Body of pancreas (tissue), 4 donors: Measurements from ENCODE around the gene RHOD.

Experiments
- CTCF ChIP-seq, 7 experiments: fragments of 450-650 bp in 4 of 7; fragments of 200-600 bp in 3 of 7; sonication (generic) in 3 of 7; IDR thresholded peaks; one replicate each; pipeline ENCODE4 v1.5.1; 2016 to 2019; ENCODE audit warnings: antibody characterized with exemption in 7 of 7
- POLR2A ChIP-seq, 3 donors: fragments of 450-650 bp; IDR thresholded peaks; one replicate each; pipeline ENCODE4 v1.6.1; 2016; ENCODE audit warnings: antibody characterized with exemption in 3 of 3, mild to moderate bottlenecking in 2 of 3

- no peak for TF ChIP-seq CTCF (IDR thresholded peaks at IDR 0.05)
- TF ChIP-seq POLR2A (IDR thresholded peaks at IDR 0.05), result no peak
Measured at GRCh38 chr11:67007126-67007525, 49.5 kb upstream of the RHOD start.
